Progenitor cell of endocrine pancreas (in vitro differentiated cells): ENCODE results near the gene ADGRD2. TPM values are rescaled to one million over a fixed set of nuclear protein-coding genes. Genes with fewer than 3 reads are reported as not detected.
A peak's percentile ranks its signal among the peaks of the same experiment; 100 is the strongest.

Source experiments
- DNase-seq: peaks from one replicate; pipeline ENCODE4 v3.0.0; 2021; ENCODE audit warnings: low spot score; ENCODE audit not compliant: unreplicated experiment
- H3K27ac Mint-ChIP-seq: 2 replicates; pipeline ENCODE4 v1.8.0; 2021; ENCODE audit warnings: mild to moderate bottlenecking, moderate library complexity, mixed read lengths
- H3K27me3 Mint-ChIP-seq: 2 replicates; pipeline ENCODE4 v1.8.0; 2021; ENCODE audit warnings: mixed read lengths
- H3K36me3 Mint-ChIP-seq: 2 replicates; pipeline ENCODE4 v1.8.0; 2022; ENCODE audit warnings: mixed read lengths; ENCODE audit not compliant: insufficient read depth
- H3K4me1 Mint-ChIP-seq: 2 replicates; pipeline ENCODE4 v1.8.0; 2021; ENCODE audit warnings: low read depth, mixed read lengths
- H3K4me3 Mint-ChIP-seq: 2 replicates; pipeline ENCODE4 v1.8.0; 2021; ENCODE audit warnings: low read depth, mild to moderate bottlenecking, moderate library complexity, mixed read lengths
- H3K9me3 Mint-ChIP-seq: 2 replicates; pipeline ENCODE4 v1.8.0; 2021; ENCODE audit warnings: low read depth, mixed read lengths
- CTCF ChIP-seq: fragments of 200-600 bp; sonication (generic); IDR thresholded peaks from one replicate; pipeline ENCODE4 v1.5.0; 2021; ENCODE audit warnings: antibody characterized with exemption, mild to moderate bottlenecking; ENCODE audit not compliant: unreplicated experiment
- total RNA-seq: library from RNA; stranded (reverse); gene quantifications from 2 replicates; pipeline ENCODE4 v1.2.1, GENCODE V29; 2021

The ADGRD2 gene
- total RNA-seq, 1 donor from 2014 or later: not detected

GRCh38 chr9:124513376-124513994 lies 63.2 kb downstream of the ADGRD2 start:
- peak overlapping the region; percentile 63 for H3K27ac Mint-ChIP-seq
- H3K27me3 Mint-ChIP-seq: peaks cover 2% of the 10 kb centered on the region

DNA sequence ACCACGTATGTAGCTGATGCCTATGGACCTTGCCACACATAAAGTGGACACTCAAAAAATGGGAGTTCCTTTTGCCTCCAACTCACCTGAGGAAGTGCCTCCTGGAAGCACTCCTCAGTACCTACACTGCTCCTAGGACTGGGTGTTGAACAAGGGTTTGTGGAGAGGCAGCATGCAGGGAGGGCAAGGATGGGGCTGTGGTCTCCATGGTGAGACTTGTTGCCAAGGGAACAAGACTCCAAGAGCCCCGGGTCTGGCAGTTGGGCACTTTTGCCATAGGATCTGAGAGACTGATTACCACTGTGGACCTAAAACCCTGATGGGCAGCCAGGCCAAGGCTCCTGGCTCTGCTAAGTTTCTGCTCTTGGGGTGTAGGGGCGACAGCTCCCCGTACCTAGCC lies 63.9 kb downstream of the ADGRD2 start:
- H3K36me3 Mint-ChIP-seq: peaks cover 9% of the 10 kb centered on the region
- H3K4me3 Mint-ChIP-seq: no peak overlapping the region
- H3K9me3 Mint-ChIP-seq: no peaks in the 10 kb centered on the region
- H3K27me3 Mint-ChIP-seq: peaks cover 2% of the 10 kb centered on the region
- H3K4me1 Mint-ChIP-seq: peaks cover 20% of the 10 kb centered on the region
- TF ChIP-seq CTCF: no peak
- no peak for DNase-seq
- no peak overlapping the region for H3K27ac Mint-ChIP-seq

More at GRCh38 chr9:124513376-124513994, 63.2 kb downstream of the ADGRD2 start:
- no peaks in the 10 kb centered on the region for H3K9me3 Mint-ChIP-seq
- peaks cover 20% of the 10 kb centered on the region for H3K4me1 Mint-ChIP-seq
- DNase-seq: no peak
- H3K36me3 Mint-ChIP-seq: peaks cover 8% of the 10 kb centered on the region
- no peak overlapping the region for H3K4me3 Mint-ChIP-seq
- no peak for TF ChIP-seq CTCF

GRCh38 chr9:124514874-124515273 lies 64.6 kb downstream of the ADGRD2 start:
- peaks cover 2% of the 10 kb centered on the region for H3K27me3 Mint-ChIP-seq
- peaks cover 21% of the 10 kb centered on the region for H3K4me1 Mint-ChIP-seq
- H3K4me3 Mint-ChIP-seq: no peak overlapping the region
- peaks cover 13% of the 10 kb centered on the region for H3K36me3 Mint-ChIP-seq
- no peaks in the 10 kb centered on the region for H3K9me3 Mint-ChIP-seq
- no peak for TF ChIP-seq CTCF
- no peak for DNase-seq
- H3K27ac Mint-ChIP-seq: peak overlapping the region; percentile 7

- Mint-ChIP-seq H3K4me3 (no peak overlapping the region), H3K36me3 (peaks cover 27% of the 10 kb centered on the region), H3K27me3 (peaks cover 2% of the 10 kb centered on the region), H3K4me1 (peaks cover 33% of the 10 kb centered on the region), H3K27ac (peak overlapping the region; percentile 11), H3K9me3 (no peaks in the 10 kb centered on the region)
- no peak for TF ChIP-seq CTCF
- no peak for DNase-seq
Observed at GRCh38 chr9:124517600-124517999, 67.3 kb downstream of the ADGRD2 start.

DNA sequence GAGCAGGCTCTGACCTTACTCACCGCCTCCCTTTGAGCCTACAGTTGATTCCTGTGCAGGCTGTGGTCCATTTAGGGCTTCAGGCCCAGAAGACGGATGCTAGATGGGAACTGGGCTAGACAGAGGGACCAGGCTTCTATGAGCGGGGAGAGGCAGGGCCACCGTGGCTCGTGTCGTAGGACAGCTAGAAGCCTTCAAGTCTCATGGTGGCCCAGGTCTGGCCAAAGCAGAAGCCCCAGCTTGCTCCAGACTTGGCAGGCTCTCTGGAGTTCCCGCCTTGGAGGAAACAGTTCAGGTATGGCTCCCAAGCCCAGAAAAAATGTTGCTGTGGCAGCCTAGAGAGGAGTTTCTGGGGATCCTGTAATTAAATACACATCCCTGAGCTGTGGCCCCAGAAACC lies 67.9 kb downstream of the ADGRD2 start:
- no peak for DNase-seq
- Mint-ChIP-seq H3K36me3 (peaks cover 28% of the 10 kb centered on the region), H3K9me3 (no peaks in the 10 kb centered on the region), H3K4me3 (no peak overlapping the region), H3K27ac (no peak overlapping the region), H3K4me1 (peaks cover 34% of the 10 kb centered on the region), H3K27me3 (peaks cover 1% of the 10 kb centered on the region)
- no peak for TF ChIP-seq CTCF
